Right lobe of liver (tissue), 6 donors: ENCODE measurements around the gene SLC34A3. TPM values are rescaled to one million over a fixed set of nuclear protein-coding genes. Genes with fewer than 3 reads are reported as not detected.

Experiments used
- ATAC-seq, 4 donors: fragments of 200-7000 bp; cut with Tn5 transposase; one replicate each; pipeline ENCODE4 v1.9.1; 2020; ENCODE audit warnings: mild to moderate bottlenecking in 4 of 4, moderate library complexity in 4 of 4
- DNase-seq, 3 donors: peaks; one replicate each; pipeline ENCODE4 v3.0.0-alpha.2; 2020
- H3K27ac ChIP-seq, 3 donors: fragments of 200-600 bp; one replicate each; pipeline ENCODE4 v1.8.0; 2022
- H3K27me3 ChIP-seq, 2 donors: fragments of 200-600 bp; one replicate each; pipeline ENCODE4 v1.8.0; 2022
- H3K36me3 ChIP-seq, 4 donors: fragments of 200-600 bp; sonication (generic) in 1 of 4; one replicate each; pipeline versions ENCODE4 v1.5.1 to v1.8.0; 2017 to 2022; ENCODE audit warnings: control low read depth in 1 of 4
- H3K4me1 ChIP-seq, 4 donors: fragments of 200-600 bp; sonication (generic) in 1 of 4; one replicate each; pipeline versions ENCODE4 v1.5.1 to v1.8.0; 2017 to 2022; ENCODE audit warnings: control low read depth in 1 of 4
- H3K4me3 ChIP-seq, 3 donors: fragments of 200-600 bp; one replicate each; pipeline ENCODE4 v1.8.0; 2022
- H3K9me3 ChIP-seq, 4 donors: fragments of 200-600 bp; sonication (generic) in 1 of 4; one replicate each; pipeline versions ENCODE4 v1.5.1 to v1.8.0; 2017 to 2022; ENCODE audit warnings: control low read depth in 1 of 4
- CTCF ChIP-seq, 4 donors: fragments of 200-600 bp in 3 of 4; fragments of 450-650 bp in 1 of 4; IDR thresholded peaks; one replicate each; pipeline versions ENCODE4 v1.5.1 to v1.8.0; 2016 to 2022; ENCODE audit warnings: antibody characterized with exemption in 4 of 4, mild to moderate bottlenecking in 2 of 4
- POLR2A ChIP-seq: fragments of 450-650 bp; IDR thresholded peaks from one replicate; pipeline ENCODE4 v1.6.1; 2017; ENCODE audit warnings: antibody characterized with exemption, mild to moderate bottlenecking
- WGBS: methylation state at CpG from one replicate; pipeline ENCODE4 v1.1.6; 2018; ENCODE audit warnings: low coverage, low lambda C conversion rate; ENCODE audit not compliant: insufficient coverage; ENCODE audit errors: missing lambda C conversion rate; 5-methylcytosine and 5-hydroxymethylcytosine counted together
- intact Hi-C, 2 donors: fragments of 100-400 bp; cut with DNase I; formaldehyde crosslinking; loops; one replicate each; pipeline versions ENCODE4 v1.11.2 to v1.14.1; 2022
- total RNA-seq, 6 experiments: library from RNA; depleted of rRNA in 2 of 6; stranded (reverse); fragments of >200 nt in 2 of 6; fragmentation: NEBNext Ultra II Directional in 3 of 6; extraction: Animal tissue kit (Norgen Biotek cat#: 25700) in 3 of 6; gene quantifications; one replicate each; pipeline versions ENCODE4 v1.1.0 to v1.2.4, GENCODE V29; 2016 to 2023
- donor health status: DM: no; HTN: yes; CAD: no.
- donor health status: DM: no; HTN: no; CAD: no.
- donor health status: DM: no; HTN: no; CAD: no.
- donor health status: DM: no; HTN: yes; CAD: no.
- donor health status: DM: no; HTN: yes; CAD: no.

The SLC34A3 gene
- total RNA-seq, 6 experiments from 2014 or later, result not detected

- no peaks in the 10 kb centered on the region for H3K27me3 ChIP-seq
- DNase-seq, result peak; percentile 99 to 100 (median 100)
- no peaks in the 10 kb centered on the region for H3K36me3 ChIP-seq
- peak within 1 kb of the TSS; percentile 54 to 73 (median 57) for H3K4me3 ChIP-seq
- TF ChIP-seq CTCF (IDR thresholded peaks at IDR 0.05) (no peak), POLR2A (peak; percentile 99)
- peak within 1 kb of the TSS; percentile 18 to 84 (median 74) for H3K27ac ChIP-seq
- intact Hi-C loops, result no loop called here
- no CpG with 5 or more reads among the region's 118 CpGs for WGBS
- H3K9me3 ChIP-seq, result no peaks in the 10 kb centered on the region
- peak; percentile 81 to 95 (median 88) for ATAC-seq
- H3K4me1 ChIP-seq, result peaks cover 0 to 73% (median 27%) of the 10 kb centered on the region in 4 donors
Measured at GRCh38 chr9:137200311-137201204, 30.1 kb upstream of the SLC34A3 start, which contains the start of gene TPRN. Gene TPRN, minus strand, starts transcription at chr9:137200741. Its CDS starts 30 bp downstream, at chr9:137200711.

GRCh38 chr9:137201205-137201868 lies 29.4 kb upstream of the SLC34A3 start:
- peak overlapping the region; percentile 35 to 73 (median 48) for H3K4me3 ChIP-seq
- no peak for DNase-seq
- H3K4me1 ChIP-seq, result peaks cover 0 to 69% (median 25%) of the 10 kb centered on the region in 4 donors
- intact Hi-C loops, result no loop called here
- no peak for TF ChIP-seq CTCF (IDR thresholded peaks at IDR 0.05)
- no peak for TF ChIP-seq POLR2A
- peak overlapping the region; percentile 18 to 84 (median 74) for H3K27ac ChIP-seq
- 14% methylated on average over 11 of the region's 23 CpGs for WGBS
- no peaks in the 10 kb centered on the region for H3K9me3 ChIP-seq
- ATAC-seq, result no peak
- H3K36me3 ChIP-seq, result no peaks in the 10 kb centered on the region
- no peaks in the 10 kb centered on the region for H3K27me3 ChIP-seq

- no peak for ATAC-seq
- intact Hi-C loops, result no loop called here
- H3K9me3 ChIP-seq, result no peaks in the 10 kb centered on the region
- no peaks in the 10 kb centered on the region for H3K36me3 ChIP-seq
- DNase-seq, result no peak
- 7% methylated on average over 5 of the region's 8 CpGs for WGBS
- H3K27ac ChIP-seq, result peak overlapping the region in 1 of 3 donors; percentile 84
- H3K27me3 ChIP-seq, result no peaks in the 10 kb centered on the region
- H3K4me3 ChIP-seq, result no peak overlapping the region
- TF ChIP-seq CTCF (IDR thresholded peaks at IDR 0.05), result no peak
- TF ChIP-seq POLR2A, result no peak
- H3K4me1 ChIP-seq, result peaks cover 0 to 59% (median 22%) of the 10 kb centered on the region in 4 donors
Measured at GRCh38 chr9:137202966-137203365, 27.7 kb upstream of the SLC34A3 start.

- H3K27me3 ChIP-seq, result no peaks in the 10 kb centered on the region
- H3K9me3 ChIP-seq, result no peaks in the 10 kb centered on the region
- H3K4me3 ChIP-seq, result peak overlapping the region; percentile 97 to 100 (median 99)
- WGBS, result 14% methylated on average over 19 of the region's 21 CpGs
- DNase-seq, result no peak
- intact Hi-C loops, result no loop called here
- no peak for ATAC-seq
- H3K36me3 ChIP-seq, result no peaks in the 10 kb centered on the region
- no peak for TF ChIP-seq POLR2A
- TF ChIP-seq CTCF (IDR thresholded peaks at IDR 0.05), result no peak
- peaks cover 0 to 49% (median 22%) of the 10 kb centered on the region in 4 donors for H3K4me1 ChIP-seq
- peak overlapping the region in 2 of 3 donors; percentile 54 to 80 for H3K27ac ChIP-seq
Measured at GRCh38 chr9:137204731-137205125, 26.0 kb upstream of the SLC34A3 start.
